ENCODE data around the gene NADK.

NADK gene

GRCh38 chr1:1785666-1786065 is 7.4 kb upstream of the NADK start:
- DNase-seq (ENCODE audit: low spot score): no peak

- no peak for DNase-seq (ENCODE audit: low spot score)
Measured at GRCh38 chr1:1784933-1785332, 6.7 kb upstream of the NADK start.

- DNase-seq (ENCODE audit: low spot score): no peak
Measured at GRCh38 chr1:1783320-1783719, 5.0 kb upstream of the NADK start.

DNA sequence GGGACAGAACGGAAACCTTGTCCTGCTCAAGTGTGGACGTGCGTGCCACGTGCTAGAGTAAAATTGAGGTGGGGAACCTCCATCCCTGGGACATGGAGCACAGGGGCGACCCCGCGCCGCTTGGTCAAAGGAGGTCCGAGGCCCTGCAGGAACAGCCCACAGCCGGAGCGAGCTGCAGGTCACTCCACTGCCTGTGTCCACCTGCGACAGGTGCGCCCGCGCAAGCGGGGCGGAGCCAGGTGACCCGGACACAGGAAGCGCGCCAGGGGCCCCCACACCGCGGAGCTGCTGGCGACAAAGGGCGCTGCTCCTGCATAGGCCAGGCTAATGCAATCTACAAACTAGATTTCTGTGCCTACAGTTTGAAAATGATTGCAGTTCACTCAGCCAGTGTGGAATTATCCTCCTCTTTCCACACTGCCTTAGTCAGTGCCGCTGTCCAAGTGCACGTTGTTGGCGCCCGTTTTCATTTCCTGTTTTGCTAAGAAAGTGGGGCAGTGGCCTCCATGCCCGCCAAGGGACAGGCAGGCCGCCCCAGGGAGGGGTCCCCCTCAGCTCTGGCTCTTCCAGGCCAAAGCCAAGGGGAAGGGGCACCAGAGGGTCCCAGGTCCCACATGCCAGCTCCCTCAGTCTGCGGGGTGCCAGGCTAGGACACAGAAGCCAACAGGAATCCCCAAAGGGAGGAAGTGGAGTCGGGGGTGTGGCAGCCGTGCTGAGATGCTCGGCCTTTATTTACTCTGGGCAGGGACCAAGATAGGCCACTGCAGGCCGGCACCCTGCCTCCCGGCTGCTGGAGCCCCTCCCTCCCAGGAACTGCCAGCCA is 4.3 kb upstream of the NADK start:
- peak; percentile 62 for DNase-seq (ENCODE audit: low spot score)

- DNase-seq (ENCODE audit: low spot score): no peak
Measured at GRCh38 chr1:1781526-1781903, 3.2 kb upstream of the NADK start.

DNA sequence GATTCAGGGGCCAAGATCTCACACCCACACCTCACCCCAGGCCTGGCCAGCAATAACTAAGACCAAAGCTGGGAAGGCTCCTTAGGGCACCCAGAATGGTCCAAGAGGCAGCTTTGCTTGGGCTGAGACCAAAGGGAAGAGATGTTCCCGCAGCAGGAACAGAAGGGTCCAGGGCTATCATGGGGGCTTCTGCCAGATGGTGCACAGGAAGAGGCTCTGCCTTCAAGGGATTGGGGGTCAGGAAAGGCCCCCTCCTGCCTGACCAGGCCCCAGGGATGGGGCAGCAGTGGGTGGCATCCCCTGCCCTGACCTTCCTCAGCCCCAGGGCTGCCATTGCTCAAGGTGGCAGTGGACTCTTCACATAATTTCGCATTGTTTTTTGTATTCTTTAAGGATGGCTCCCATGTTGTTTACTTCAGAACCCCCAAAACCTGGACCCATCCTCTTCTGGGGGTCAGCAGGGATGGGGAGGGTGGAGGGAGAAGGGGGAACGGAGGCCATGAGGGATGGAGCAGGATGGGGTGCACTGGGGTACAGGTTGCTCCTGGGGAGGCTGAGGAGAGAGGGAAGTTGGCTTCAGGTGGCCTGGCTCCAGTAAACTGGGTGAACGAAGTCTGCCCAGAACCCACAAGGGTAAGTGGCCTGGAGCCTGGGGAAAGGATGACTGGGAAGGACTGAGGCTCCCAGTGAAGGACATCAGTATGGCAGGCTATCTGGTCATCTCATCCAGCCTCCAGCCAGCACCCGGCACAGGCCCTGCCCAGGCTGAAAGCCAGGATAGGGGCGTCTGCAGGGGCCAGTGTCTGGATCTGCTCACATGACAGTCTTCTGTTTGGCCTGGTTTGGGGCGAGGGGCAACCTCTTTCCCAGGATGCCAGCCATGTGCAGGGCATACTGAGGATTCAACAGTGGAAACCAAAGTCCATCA is 2.6 kb upstream of the NADK start:
- no peak for DNase-seq (ENCODE audit: low spot score)

- DNase-seq (ENCODE audit: low spot score): peak; percentile 57
Measured at GRCh38 chr1:1779691-1780597, 1.7 kb upstream of the NADK start.

GRCh38 chr1:1779320-1779675 is 1.0 kb upstream of the NADK start:
- no peak for DNase-seq (ENCODE audit: low spot score)

GRCh38 chr1:1778663-1779319 is 521 bp upstream of the NADK start:
- peak; percentile 85 for DNase-seq (ENCODE audit: low spot score)

- DNase-seq (ENCODE audit: low spot score): peak; percentile 33
Measured at GRCh38 chr1:1777583-1777899, 729 bp downstream of the NADK start.

- no peak for DNase-seq (ENCODE audit: low spot score)
Measured at GRCh38 chr1:1776672-1777582, 1.3 kb downstream of the NADK start.

GRCh38 chr1:1775327-1776226 is 2.7 kb downstream of the NADK start:
- no peak for DNase-seq (ENCODE audit: low spot score)

DNA sequence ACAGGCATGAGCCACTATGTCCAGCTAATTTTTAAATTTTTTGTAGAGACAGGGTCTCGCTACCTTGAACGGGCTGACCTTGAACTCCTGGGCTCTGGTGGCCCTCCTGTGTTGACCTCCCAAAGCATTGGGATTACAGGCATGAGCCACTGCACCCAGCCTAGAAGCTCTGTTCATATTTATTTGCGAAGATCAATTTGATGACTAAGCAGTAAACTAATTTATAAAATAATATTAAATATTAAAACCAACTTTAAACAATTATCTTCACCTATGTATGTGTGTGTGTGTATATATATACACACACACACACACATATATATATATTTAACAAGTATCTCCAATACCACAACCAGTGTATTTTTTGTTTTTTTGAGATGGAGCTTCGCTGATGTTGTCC is 4.4 kb downstream of the NADK start:
- no peak for DNase-seq (ENCODE audit: low spot score)

DNA sequence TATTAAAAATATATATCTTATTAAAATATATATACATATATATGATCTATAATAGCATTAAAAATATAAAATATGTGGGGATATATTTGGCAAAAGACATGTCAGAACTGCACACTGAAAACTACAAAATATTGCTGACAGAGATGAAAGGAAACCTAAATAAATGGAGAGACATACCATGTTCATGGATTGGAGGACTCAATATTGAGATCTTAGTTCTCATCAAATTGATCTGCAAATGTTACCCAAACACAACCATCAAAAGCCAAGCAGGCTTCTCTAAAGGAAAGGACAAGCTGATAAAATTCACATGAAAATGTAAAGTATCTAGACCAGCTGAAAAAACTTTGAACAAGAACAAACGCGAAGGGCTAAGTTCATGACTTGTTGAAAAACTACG is 7.2 kb downstream of the NADK start:
- no peak for DNase-seq (ENCODE audit: low spot score)

- DNase-seq (ENCODE audit: low spot score): no peak
Measured at GRCh38 chr1:1770102-1770501, 8.2 kb downstream of the NADK start.

GRCh38 chr1:1768249-1768992 is 9.8 kb downstream of the NADK start:
- DNase-seq (ENCODE audit: low spot score): no peak

- DNase-seq (ENCODE audit: low spot score): no peak
Measured at GRCh38 chr1:1764876-1765470, 13.3 kb downstream of the NADK start.

Data from SW480 (cell line).